Activated T-helper 1 cell treated with anti-CD3 and anti-CD28 coated beads, Interleukin-2, amount 50 U/mL, for 16 hours (primary cell): ENCODE results near the gene STK11.
"Not testable (repeated sequence)": the region's sequence is repeated elsewhere in the genome, so short reads cannot be mapped to it uniquely, and the experiment has no call there.

Experiments
- DNase-seq, 2 donors: peaks; one replicate each; pipeline ENCODE4 v3.0.0-alpha.2; 2020; ENCODE audit warnings: low read depth in 1 of 2, low spot score in 1 of 2

STK11 gene

DNA sequence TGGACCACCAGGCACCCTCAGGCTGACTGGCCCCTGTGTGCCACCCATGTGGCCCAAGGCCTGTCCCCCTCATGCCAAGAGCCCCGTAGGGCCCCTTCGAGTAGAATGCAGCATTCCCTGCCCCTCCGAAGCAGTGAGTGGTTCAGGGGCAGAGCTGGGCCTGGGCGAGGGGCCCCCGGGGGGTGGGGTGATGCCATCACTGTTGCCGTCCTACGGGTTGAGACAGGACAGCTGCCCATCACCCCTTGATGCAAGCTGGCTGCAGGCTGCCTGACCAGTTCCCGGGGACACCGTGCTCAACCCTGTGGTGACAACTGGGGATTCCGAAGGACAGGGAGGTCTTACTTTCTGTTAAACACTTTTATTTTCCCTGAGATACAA is 36.2 kb upstream of the STK11 start:
- no peak for DNase-seq

DNA sequence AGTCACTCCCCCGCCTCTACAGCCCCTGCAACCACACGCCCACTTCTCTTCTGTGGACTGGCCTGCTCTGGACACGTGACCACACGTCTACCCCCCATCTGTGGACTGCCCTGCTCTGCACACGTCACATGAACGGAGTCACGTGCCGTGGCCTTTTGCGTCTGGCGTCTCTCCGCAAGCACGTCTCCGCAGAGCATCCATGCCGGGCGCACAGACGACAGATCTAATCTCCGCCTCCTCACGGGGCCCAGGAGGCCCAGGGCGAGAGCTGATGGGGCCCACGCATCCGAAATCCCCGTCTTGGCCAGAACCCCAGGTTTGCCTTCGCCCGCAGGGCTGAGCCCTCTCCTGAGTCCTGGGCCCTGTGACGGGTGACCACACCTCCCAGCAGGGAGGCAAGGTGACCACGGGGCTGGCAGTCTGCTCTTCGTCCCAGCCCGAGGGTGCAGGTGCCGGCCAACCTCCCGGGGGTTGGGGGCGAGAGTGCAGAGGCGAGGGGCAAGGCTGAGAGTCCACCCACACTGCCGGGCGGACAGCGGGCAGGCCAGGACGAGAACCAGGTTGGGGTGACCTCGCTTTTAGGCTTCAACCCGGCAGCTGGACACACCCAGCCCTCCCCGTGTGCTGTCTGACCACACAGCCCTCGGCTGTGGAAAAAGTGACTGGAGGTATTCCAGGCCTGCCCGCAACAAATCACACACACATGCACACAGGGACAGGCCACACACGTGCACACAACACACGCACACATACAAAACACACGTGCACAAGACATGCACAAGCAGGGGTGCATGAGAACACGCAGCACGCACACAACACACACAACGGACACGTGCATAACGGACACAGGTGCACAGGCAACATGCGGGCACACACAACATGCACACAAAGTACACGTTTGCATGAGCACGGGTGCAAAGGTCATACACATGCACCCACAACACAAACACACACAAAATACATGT is 35.4 kb upstream of the STK11 start:
- DNase-seq = no peak

DNA sequence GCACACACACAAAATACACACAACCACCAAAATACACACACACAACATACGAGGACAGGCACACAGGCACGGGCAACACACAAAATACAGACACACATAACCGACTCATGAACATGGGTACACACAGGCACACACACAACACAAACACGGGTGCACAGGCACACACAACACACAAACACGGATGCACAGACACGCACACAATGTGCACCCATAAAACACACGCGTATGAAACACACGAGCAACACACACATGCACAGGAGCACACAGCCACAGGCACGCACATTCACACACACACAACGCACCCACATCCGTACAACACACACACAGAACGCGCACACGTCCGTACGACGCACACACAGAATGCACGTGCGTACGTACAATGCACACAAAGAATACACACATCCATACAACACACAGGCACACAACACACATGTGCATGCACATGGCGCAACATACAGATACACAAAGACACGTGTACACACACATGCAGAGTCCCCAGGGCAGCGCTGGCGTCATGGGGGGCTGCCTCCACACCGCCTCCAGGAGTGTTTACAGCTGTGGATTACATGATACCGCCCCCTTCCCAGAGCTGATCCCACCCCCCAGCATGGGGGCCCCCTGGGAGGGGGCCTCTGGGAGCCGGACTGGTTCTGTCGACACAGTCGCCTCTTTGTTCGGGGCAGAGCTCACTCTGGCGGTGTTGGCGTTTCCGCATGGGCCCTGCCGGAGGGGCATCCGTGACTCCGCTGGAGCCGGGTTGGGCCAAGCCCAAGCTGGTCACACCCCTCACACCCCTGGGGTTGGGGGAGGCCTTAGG is 34.4 kb upstream of the STK11 start:
- no peak for DNase-seq

DNA sequence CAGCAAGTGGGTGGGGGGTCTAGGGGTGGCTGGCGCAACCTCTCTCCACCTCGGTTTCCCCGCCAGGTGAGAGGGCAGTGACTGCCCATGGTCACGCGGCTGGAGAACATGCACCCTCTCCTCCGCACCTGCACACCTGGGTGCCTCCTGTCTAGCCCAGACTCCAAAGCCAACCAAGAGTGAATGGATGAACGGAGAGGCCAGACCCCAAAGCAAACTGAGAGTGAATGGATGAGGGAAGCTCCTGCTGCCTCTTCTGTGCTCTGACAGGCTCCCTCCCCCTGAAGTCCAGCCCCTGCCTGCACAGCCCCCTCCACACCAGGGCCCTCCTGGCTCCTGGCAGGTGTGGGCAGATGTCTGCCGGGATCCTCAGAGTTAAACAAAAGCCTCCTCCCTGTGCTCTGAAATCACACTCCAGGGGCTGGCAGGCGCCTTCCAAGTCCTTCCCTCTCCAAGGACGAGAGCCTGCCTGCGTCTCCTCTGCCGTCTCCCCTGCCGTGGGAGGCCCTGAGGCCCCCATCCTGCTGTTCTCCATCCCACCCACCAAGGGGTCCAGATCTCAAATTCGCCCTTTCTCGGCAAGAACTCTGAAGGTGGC is 33.7 kb upstream of the STK11 start:
- no peak for DNase-seq

DNA sequence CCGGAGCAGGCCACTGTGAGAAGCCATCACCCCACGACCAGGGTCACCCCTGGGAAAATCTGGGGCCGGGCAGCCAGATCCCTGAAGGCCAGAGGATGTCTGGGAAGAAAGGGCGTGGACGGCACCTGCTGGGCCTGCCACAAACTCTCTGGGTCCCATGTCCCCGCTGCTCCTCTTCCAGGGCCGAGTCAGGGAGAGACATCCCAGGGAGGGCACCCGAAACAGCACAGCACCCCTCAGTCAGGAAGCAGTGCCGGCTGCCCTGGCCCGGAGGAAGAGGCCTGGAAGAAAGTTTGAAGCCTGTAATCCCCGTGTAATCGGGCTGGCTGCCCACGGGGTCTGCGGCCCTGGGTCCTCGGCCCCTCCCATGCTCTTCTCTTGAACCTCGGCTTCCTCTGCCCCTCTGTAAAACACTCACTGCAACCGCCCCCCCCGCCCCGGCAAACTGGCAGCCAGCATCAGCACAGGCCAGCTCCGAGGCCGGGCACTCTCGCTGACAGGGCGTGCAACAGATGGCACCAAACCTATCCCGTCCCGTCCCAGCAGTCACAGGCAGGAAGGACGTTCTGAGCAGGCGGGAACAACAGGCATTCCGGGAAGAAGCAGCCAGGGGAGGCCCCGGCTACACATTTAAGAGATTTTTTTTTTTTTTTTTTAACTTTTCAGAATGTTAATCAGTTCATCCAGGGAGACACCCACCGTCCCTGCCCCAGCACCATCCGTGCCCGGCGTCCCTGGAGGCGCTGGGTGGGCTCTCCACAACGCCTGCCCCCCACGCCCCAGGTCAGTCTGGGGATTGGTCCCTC is 33.0 kb upstream of the STK11 start:
- DNase-seq = no peak

DNA sequence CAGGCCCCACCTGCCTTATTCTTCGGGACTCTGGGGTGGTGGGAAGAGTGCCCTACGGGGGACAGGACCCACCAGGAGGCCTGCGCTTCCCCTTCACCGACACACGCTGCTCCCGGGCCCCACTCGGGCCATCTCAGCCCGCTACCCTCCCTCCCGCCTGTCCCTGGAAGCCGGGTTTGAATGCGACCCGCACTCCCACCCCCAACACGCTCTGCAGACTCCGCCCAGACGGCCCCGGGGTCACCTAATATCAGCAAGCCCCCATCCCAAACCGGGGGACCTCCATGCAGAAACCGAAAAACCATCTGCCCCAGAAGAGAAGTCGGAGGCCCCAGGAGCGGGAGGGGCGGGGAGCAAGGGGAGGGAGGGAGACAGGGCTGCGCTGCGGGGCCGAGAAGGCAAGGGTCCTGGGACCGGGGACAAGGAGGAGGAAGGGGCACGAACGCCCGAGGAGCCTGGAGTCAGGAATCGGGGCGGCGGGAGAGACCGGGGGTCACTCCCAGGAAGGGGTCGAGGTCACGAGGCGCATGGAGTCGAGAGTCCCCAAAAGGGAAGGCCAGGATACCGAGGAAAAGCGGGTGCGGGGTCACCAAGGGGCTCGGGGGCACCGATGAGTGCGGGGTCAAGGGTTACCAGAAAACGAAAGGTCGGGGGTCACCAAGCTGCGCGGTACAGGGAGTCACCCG is 32.3 kb upstream of the STK11 start:
- DNase-seq = no peak

DNA sequence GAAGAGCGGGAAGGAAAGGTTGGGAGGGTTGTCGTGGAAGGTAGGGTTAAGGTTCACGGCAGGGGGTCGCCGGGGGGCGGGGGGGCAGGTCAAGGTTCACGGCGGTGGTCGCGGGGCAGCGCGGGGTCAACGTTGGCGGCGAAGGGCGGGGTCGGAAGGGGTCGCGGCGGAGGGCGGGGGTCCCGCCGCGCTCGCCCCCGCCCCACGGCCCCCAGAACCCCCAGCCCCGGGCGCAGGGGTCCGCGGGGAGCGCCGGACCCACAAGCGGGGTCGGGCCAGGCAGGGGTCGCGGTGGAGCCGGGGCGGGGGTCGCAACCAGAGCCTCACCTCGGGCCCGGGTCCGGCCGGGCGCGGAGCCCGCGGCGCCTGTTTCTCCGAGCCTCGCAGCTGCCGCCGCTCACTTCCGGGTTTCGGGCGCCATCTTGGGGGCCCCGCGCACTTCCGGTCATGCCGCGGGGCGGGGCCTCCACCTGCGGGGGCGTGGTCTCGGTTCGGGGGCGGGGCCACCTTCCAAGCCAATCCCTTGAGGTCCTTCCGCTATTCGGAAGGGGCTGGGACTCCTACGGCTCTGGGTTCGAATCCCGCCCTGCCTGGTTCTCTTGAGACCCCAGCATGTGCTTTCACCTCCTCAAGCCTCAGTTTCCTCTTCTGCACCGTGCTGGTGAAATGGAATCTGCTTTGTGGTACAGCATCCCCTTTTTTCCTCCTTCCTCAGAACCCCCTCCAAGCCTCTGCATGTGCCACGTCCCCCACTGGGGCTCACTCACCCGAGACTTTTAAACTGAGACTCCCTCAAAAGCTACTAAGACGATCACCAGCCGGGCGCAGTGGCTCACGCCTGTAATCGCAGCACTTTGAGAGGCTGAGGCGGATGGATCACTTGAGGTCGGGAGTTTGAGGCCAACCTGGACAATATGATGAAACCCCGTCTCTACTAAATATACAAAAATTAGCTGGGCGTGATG is 31.5 kb upstream of the STK11 start, which contains the start of gene SBNO2:
TSS of gene SBNO2 (minus strand) at position 424 of the 965 bp plus-strand sequence. CDS start 19,992 bp downstream, outside the sequence.
- DNase-seq = peak; percentile 85 to 89

DNA sequence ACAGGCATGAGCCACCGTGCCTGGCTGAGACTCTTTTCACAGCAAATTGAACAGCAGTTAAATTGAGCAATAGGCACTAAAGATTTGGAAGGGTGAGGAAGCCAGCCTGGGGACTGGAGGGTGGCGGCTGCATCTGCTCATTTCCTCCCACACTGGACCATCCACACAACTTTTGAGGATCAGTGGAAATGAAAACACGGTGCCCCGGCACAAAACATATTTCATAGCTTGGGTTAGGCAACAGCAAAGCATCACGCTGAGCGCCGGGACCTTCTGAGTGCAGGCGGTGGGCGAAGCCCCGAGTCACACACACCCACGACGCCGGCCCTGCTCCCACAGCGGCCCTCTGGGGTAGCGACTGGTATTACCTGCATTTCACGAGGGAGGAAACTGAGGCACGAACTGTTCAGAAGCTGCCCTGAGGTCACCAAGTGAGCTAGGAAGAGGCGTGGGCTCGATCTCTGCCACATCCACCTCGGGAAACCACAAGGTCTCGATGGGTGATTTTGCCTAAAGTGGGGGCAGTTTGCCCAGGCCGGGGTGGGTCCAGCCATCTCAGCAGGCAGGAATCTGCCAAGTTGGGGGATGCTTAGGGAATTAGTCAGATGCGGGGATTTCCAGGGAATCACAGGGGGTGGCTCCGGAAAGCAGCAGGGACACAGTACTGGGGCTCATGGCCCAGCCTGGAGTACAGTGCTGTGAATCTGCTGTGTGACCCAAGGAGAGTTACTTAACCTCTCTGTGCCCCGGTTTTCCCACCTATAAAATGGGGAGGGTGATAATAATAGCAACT is 28.1 kb upstream of the STK11 start:
- no peak for DNase-seq

DNA sequence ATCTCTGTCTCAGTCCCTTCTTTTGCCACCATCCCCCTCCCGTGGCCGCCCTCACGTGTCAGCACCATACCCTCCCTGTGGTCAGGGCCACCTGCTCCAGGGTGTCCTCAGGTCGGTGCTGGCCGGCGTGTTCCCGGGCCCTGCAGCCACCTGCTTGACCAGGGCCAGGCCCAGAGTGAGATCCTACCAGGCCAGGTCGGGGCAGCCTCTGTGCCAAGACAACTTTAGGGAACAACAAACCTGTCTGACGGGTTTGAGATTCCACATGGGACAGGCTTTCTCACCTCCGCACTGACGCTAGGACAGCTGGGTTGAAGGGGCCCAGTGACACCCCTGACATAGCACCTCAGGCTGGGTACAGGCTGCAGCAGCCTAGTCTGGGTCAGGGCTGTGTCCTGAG is 24.0 kb upstream of the STK11 start:
- DNase-seq = no peak

DNA sequence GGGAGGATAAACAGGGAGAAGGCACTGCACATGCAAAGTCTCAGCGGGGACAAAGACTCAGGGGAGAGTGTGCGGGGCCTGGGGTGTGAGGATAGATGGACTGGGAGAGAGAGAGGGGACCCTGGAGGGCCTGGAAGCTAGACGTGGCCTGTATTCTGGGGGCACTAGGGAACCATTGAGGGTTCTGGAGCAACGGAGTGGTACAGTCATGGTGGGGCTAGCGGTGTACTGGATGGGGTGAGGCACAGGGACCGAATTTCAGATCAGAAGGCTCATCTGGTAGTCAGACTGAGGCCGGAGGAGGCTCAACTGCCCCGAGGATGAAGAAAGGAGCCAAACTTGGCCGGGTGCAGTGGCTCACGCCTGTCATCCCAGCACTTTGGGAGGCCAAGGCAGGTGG is 23.5 kb upstream of the STK11 start:
- DNase-seq = no peak

DNA sequence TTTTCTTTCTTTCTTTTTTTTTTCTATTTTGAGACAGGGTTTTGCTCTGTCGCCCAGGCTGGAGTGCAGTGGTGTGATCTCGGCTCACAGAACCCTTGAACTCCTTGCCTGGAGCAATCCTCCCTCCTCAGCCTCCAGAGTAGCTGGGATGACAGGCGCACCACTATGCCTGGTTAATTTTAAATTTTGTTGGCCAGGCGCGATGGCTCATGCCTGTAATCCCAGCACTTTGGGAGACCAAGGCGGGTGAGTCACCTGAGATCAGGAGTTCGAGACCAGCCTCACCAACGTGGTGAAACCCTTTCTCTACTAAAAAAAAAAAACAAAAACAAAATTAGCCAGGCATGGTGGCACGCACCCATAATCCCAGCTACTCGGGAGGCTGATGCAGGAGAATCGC is 22.9 kb upstream of the STK11 start:
- DNase-seq = no peak

DNA sequence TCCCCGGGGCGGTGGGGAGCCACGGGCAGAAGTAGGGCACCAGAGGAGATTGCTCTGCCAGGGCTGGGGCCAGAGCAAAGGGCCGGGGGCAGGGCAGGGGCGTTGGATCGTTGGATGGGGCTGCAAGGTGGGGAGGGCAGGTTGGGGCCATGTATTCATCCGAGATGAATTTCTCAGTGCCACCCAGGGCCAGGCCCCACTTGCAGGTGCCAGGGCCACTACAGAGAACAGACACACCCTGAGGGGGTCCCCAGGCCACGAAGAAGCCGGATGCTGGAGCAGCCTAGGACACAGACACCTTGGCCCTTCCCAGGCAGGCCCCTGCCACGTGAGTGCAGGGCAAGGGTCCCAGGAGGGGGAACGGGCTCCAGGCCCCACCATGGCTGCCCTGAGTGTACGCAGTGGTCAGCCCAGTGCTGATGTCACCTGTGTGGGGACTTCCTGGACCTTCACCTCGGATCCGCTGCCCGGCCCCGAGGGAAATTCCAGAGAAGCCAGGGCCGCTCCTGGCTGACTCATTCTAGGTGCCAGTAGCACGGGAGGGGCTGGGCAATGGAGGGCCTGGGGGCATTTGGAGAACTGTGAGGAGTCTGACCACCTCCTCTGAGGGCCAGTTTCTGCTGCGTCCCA is 21.9 kb upstream of the STK11 start:
- DNase-seq = no peak

DNA sequence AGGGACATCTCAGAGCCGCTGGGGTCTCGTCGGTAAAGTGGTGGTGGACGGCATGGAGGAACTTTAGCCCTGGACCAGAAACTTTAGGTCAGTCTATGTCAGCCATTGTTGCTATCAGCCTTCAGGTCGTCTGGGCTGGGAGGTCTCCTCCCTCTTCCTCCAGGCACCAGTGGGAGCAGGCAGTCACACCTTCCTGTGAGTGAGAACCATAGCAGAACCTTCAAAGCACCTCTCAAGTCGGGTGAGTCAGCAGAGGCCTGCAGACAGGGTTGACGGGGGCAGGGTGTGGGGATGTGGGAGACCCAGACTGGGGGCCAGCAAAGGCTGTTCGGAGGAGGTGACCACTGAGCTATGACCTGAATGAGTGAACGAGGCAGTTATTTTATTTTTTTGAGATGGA is 16.2 kb upstream of the STK11 start:
- peak in 1 of 2 donors; percentile 35 for DNase-seq

DNA sequence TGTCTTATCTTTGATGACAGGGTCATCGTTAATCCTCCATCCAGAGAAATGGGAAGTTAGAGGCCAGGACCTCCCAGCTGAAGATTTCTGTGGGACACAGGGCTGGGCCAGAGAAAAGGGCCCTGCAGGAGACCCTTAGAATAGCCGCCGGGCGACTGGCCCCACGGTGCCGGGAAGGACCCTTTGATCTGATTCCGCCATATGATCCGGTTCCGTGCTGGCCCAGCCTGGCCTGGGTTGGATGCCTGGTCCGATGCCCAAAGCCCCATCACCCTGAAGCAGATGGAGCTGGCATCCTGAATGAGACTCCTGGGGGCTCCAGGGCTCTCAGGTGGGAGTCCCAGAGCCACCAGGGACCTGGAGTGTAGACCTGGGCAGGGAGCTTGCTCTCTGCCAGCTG is 6.0 kb upstream of the STK11 start:
- no peak for DNase-seq

DNA sequence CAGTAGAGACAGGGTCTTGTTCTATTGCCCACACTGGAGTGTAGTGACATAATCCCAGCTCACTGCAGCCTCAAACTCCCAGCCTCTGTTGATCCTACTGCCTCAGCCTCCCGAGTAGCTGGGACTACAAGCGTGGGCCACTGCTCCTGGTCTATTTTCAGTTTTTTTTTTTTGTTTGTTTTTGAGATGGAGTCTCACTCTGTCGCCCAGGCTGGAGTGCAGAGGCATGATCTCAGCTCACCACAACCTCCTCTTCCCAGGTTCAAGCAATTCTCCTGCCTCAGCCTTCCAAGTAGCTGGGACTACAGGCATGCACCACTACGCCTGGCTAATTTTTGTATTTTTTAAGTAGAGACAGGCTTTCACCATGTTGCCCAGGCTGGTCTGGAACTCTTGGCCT is 5.0 kb upstream of the STK11 start:
- not testable (repeated sequence) for DNase-seq

DNA sequence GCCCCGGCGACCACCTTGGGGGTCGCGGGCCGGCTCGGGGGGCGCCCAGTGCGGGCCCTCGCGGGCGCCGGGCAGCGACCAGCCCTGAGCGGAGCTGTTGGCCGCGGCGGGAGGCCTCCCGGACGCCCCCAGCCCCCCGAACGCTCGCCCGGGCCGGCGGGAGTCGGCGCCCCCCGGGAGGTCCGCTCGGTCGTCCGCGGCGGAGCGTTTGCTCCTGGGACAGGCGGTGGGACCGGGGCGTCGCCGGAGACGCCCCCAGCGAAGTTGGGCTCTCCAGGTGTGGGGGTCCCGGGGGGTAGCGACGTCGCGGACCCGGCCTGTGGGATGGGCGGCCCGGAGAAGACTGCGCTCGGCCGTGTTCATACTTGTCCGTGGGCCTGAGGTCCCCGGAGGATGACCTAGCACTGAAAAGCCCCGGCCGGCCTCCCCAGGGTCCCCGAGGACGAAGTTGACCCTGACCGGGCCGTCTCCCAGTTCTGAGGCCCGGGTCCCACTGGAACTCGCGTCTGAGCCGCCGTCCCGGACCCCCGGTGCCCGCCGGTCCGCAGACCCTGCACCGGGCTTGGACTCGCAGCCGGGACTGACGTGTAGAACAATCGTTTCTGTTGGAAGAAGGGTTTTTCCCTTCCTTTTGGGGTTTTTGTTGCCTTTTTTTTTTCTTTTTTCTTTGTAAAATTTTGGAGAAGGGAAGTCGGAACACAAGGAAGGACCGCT is 729 bp downstream of the STK11 start:
- no peak for DNase-seq

DNA sequence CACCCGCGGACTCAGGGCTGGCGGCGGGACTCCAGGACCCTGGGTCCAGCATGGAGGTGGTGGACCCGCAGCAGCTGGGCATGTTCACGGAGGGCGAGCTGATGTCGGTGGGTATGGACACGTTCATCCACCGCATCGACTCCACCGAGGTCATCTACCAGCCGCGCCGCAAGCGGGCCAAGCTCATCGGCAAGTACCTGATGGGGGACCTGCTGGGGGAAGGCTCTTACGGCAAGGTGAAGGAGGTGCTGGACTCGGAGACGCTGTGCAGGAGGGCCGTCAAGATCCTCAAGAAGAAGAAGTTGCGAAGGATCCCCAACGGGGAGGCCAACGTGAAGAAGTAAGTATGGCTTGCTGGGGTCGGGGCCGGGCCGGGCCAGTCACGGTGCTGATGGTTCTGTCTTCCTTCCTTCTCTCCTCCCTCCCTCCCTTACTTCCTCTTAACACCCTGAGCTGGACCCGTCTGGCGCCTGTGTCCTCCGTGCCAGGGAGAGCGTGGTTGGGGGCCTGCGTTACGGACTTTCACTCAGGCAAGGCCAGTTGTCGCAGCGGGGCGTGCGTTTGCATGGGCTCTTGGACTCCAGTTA is 1.4 kb downstream of the STK11 start:
- DNase-seq = no peak
